Retinal pigment epithelial cell (primary cell): Measurements from ENCODE around the gene PGM3.
A peak's percentile ranks its signal among the peaks of the same experiment; 100 is the strongest.

Experiments
- DNase-seq: peaks from one replicate; pipeline ENCODE4 v3.0.0-alpha.2; 2010; ENCODE audit warnings: low read depth
- H3K4me3 ChIP-seq: 2 replicates; pipeline ENCODE4 v1.5.1; 2011; ENCODE audit warnings: mild to moderate bottlenecking, low read length, control low read depth, moderate library complexity
- TF ChIP-seq, protein P1 (sequence below): conservative IDR thresholded peaks from 2 replicates; pipeline ENCODE4 v1.5.1; 2011; ENCODE audit warnings: low read depth, low read length, control low read depth, inconsistent platforms

PGM3 gene

DNA sequence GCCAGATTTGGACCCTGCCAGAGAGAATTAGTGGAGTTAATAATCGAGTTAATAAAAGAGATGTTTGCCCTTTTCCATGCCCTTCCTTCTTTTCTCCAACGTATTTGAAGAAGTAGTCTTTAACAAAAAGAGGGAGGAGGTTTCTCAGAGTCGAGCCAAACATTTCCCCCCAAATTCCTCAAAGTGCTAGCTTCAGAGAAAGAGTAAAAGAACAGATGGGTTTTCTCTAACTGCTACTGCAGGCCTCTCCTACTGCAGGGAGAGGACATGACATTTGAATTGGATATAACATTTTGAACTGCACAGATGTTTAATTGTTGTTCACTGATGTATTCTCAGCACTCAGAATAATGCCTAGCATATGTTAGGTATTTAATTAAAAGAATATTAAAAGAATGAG, 25.6 kb upstream of the PGM3 start:
- no peak for DNase-seq
- H3K4me3 ChIP-seq = no peak overlapping the region
- TF ChIP-seq, protein P1, sequence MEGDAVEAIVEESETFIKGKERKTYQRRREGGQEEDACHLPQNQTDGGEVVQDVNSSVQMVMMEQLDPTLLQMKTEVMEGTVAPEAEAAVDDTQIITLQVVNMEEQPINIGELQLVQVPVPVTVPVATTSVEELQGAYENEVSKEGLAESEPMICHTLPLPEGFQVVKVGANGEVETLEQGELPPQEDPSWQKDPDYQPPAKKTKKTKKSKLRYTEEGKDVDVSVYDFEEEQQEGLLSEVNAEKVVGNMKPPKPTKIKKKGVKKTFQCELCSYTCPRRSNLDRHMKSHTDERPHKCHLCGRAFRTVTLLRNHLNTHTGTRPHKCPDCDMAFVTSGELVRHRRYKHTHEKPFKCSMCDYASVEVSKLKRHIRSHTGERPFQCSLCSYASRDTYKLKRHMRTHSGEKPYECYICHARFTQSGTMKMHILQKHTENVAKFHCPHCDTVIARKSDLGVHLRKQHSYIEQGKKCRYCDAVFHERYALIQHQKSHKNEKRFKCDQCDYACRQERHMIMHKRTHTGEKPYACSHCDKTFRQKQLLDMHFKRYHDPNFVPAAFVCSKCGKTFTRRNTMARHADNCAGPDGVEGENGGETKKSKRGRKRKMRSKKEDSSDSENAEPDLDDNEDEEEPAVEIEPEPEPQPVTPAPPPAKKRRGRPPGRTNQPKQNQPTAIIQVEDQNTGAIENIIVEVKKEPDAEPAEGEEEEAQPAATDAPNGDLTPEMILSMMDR = no peak

DNA sequence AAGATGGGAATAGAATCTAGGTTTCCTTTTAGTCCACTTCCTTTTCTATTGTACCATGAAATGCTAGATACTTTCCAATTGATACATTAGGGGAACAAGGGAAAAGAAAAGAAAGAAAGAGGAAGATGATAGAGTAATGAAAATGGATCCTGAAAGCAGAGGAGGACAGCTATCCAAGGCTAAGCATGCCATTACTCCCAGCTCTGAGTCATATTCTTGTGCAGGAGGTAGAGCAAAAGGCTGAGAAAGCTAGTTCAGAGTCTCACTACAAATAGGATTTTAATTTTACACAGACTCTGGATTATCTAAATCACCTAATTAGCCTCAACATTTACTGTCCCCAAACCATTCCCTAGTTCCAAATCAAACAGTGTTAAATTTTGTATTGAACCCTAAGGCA, 23.7 kb upstream of the PGM3 start:
- no peak overlapping the region for H3K4me3 ChIP-seq
- TF ChIP-seq, protein P1 = no peak
- DNase-seq = no peak

DNA sequence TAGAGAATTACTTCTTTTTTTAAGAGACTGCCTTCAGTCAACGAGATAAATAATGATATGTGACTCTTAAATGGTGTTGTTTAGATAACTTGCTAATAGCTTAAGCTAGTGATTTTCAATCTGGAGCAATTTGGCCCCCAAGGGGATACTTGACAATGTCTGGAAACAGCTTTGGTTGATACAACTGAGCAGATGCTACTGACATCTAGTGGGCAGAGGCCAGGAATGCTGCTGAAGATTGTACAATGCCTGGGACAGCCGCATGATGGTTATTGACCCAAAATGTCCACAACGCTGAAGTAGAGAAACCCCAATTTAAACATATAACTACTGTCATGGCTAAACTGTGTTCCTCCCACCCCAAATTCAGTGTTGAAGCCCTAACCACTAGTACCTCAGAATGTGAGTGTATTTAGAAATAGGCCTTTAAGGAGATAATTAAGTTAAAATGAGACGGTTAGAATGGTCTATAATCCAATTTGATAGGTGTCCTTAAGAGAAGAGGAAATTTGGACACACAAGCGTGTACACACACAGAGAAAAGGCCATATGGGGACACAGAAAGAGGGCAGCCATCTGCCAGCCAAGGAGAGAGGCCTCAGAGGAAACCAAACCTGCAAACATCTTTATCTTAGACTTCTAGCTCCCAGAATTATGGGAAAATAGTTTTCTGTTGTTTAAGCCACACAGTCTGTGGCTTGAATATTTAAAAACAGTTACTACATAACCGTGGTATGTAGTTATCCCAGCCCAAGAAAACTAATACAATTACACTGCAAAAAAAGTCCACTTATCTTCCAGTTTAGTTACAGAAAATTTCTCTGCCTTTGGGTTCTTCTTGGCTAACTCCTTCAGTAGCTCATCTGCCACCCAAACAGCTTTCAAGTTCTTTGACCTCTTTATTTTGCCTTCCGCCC, 22.3 kb upstream of the PGM3 start:
- DNase-seq = peak; percentile 34
- no peak overlapping the region for H3K4me3 ChIP-seq
- TF ChIP-seq, protein P1 = peak; percentile 93

DNA sequence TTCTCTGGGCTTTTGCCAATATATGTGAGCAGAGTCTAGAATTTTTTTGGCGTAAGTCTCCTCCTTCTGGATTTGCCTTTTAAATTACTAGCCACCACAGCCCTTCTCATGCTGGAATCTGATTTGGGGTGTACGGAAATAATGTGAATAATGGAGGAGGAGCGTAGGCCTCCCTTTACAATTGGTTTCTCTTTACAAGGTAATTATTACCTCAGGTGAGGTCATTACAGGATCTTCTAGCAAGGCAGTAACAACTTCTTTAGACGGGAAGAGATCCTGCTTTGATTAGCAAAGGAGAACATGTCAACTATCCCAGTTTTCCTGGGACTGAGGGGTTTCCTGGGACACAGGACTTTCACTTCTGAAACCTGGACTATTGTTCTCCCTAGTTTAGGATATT, 9.0 kb upstream of the PGM3 start:
- DNase-seq = no peak
- H3K4me3 ChIP-seq = no peak overlapping the region
- TF ChIP-seq, protein P1 = no peak

DNA sequence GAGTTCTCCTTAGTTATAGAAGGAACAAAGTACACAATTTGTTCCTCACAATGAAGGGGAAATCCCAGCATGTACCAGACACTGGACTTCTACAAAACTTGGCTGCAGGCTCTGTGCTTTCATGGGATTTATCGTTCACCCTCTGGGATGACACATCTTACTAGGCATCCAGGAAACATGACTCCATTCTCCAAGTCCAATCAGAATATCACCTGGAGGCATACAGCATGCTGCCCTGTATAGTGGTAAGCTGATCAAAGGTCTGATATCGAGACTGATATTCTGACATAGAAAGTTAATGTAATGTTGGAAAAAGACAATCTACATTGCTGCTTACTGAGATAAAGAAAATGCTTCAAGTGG, 6.8 kb upstream of the PGM3 start:
- DNase-seq = no peak
- TF ChIP-seq, protein P1 = no peak

DNA sequence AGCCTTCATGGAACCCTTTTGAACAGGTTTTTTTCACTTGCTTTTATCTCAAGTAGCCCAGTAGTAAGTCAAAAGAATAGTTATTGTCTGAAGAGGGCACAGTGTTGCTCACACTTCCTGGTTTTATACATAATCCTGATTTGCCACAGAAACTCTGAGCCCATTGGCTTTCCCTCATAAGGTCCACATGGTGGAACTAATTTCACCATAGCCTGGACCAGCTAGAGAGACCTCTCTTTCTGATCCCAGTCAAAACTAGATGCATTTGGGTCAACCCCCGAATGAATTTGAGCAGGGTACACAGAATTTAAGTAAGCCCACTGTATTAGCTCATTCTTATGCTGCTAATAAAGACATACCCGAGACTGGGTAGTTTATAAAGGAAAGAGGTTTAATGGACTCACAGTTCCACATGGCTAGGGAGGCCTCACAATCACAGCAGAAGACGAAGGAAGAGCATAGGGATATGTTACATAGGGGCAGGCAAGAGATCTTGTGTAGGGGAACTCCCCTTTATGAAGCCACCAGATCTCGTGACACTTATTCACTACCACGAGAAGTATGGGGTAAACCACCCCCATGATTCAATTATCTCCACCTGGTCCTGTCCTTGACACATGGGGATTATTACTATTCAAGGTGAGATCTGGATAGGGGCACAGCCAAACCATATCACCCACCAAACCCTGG, 6.3 kb upstream of the PGM3 start:
- TF ChIP-seq, protein P1 = no peak
- no peak overlapping the region for H3K4me3 ChIP-seq
- DNase-seq = no peak

More for the DNA sequence above, 6.8 kb upstream of the PGM3 start:
- H3K4me3 ChIP-seq = no peak overlapping the region
